HG02840 (cell line): Measurements from ENCODE around the gene ADIPOR1.
"Not testable (repeated sequence)": the region's sequence is repeated elsewhere in the genome, so short reads cannot be mapped to it uniquely, and the experiment has no call there.

ENCODE experiments used
- ATAC-seq: cut with Tn5 transposase; IDR thresholded peaks from one replicate; pipeline ENCODE4 v1.9.1; 2021; ENCODE audit warnings: mild to moderate bottlenecking, moderate library complexity, moderate number of reproducible peaks; ENCODE audit not compliant: unreplicated experiment, low FRiP score

The ADIPOR1 gene

GRCh38 chr1:202940561-202940960 lies 17.6 kb downstream of the ADIPOR1 start:
- no peak for ATAC-seq

GRCh38 chr1:202938287-202938925 lies 19.7 kb downstream of the ADIPOR1 start:
- ATAC-seq: no peak

GRCh38 chr1:202936409-202936808 lies 21.7 kb downstream of the ADIPOR1 start:
- not testable (repeated sequence) for ATAC-seq

GRCh38 chr1:202935844-202936243 lies 22.3 kb downstream of the ADIPOR1 start:
- ATAC-seq: no peak

GRCh38 chr1:202934755-202935154 lies 23.4 kb downstream of the ADIPOR1 start:
- no peak for ATAC-seq

- ATAC-seq: no peak
These were observed 25.6 kb downstream of the ADIPOR1 start for GRCh38 chr1:202932476-202932875.

- ATAC-seq: peak; percentile 87
These were observed 31.3 kb downstream of the ADIPOR1 start, which contains the start of gene KLHL12 for GRCh38 chr1:202926581-202927491. KLHL12 (minus strand) TSS chr1:202927234; CDS start chr1:202925162, 2,072 bp downstream.

GRCh38 chr1:202923533-202923932 lies 34.6 kb downstream of the ADIPOR1 start:
- ATAC-seq: no peak

- ATAC-seq: no peak
These were observed 38.5 kb downstream of the ADIPOR1 start for GRCh38 chr1:202919615-202920014.

- no peak for ATAC-seq
These were observed 43.0 kb downstream of the ADIPOR1 start for GRCh38 chr1:202915146-202915545.

GRCh38 chr1:202912476-202912875 lies 45.6 kb downstream of the ADIPOR1 start:
- not testable (repeated sequence) for ATAC-seq

- ATAC-seq: no peak
These were observed 48.6 kb downstream of the ADIPOR1 start for GRCh38 chr1:202909494-202909893.

- ATAC-seq: no peak
These were observed 49.1 kb downstream of the ADIPOR1 start for GRCh38 chr1:202908998-202909397.

- no peak for ATAC-seq
These were observed 52.8 kb downstream of the ADIPOR1 start for GRCh38 chr1:202905331-202905730.

- ATAC-seq: not testable (repeated sequence)
These were observed 54.3 kb downstream of the ADIPOR1 start for GRCh38 chr1:202903808-202904207.

- no peak for ATAC-seq
These were observed 56.6 kb downstream of the ADIPOR1 start for GRCh38 chr1:202901555-202901954.

- no peak for ATAC-seq
These were observed 65.6 kb downstream of the ADIPOR1 start for GRCh38 chr1:202892501-202892900.
